GM12875 (cell line): ENCODE measurements around the gene GPR137B.
"Not testable (repeated sequence)": the region's sequence is repeated elsewhere in the genome, so short reads cannot be mapped to it uniquely, and the experiment has no call there.

ENCODE experiments used
- H3K4me3 ChIP-seq: one replicate; pipeline ENCODE4 v1.5.1; 2011; ENCODE audit warnings: low read depth, low read length, control low read depth
- CTCF ChIP-seq: IDR thresholded peaks from 2 replicates; pipeline ENCODE4 v1.5.1; 2011; ENCODE audit warnings: low read depth, mild to moderate bottlenecking, control low read depth, inconsistent platforms, low read length, moderate library complexity, borderline replicate concordance; ENCODE audit not compliant: insufficient read depth

Gene GPR137B, protein sequence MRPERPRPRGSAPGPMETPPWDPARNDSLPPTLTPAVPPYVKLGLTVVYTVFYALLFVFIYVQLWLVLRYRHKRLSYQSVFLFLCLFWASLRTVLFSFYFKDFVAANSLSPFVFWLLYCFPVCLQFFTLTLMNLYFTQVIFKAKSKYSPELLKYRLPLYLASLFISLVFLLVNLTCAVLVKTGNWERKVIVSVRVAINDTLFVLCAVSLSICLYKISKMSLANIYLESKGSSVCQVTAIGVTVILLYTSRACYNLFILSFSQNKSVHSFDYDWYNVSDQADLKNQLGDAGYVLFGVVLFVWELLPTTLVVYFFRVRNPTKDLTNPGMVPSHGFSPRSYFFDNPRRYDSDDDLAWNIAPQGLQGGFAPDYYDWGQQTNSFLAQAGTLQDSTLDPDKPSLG

DNA sequence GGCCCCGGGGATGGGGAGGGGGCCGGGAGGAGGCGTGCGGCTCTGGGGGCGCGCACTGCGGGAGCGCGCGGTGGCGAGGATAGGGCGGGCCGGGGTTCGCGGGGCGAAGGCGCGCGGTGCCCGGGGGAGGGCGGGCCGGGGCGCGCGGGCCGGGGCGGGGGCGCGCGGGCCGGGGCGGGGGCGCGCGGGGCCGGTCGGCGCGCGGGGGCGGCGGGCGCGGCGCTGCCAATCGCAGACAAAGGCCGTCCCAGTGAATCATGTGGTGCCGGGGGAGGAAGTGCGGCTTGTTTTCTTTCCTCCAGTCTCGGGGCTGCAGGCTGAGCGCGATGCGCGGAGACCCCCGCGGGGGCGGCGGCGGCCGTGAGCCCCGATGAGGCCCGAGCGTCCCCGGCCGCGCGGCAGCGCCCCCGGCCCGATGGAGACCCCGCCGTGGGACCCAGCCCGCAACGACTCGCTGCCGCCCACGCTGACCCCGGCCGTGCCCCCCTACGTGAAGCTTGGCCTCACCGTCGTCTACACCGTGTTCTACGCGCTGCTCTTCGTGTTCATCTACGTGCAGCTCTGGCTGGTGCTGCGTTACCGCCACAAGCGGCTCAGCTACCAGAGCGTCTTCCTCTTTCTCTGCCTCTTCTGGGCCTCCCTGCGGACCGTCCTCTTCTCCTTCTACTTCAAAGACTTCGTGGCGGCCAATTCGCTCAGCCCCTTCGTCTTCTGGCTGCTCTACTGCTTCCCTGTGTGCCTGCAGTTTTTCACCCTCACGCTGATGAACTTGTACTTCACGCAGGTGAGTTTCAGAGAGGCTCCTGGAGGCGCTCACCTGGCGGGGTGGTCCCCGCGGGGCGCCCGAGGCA is at the start of gene GPR137B:
GPR137B (plus strand) TSS at position 287 of the 851 bp plus-strand sequence; CDS start at position 371, 84 bp downstream.
- H3K4me3 ChIP-seq: peak within 1 kb of the TSS; percentile 88
- no peak for TF ChIP-seq CTCF

- TF ChIP-seq CTCF: no peak
These were observed 49.4 kb upstream of the GPR137B start for GRCh38 chr1:236092899-236093298.

DNA sequence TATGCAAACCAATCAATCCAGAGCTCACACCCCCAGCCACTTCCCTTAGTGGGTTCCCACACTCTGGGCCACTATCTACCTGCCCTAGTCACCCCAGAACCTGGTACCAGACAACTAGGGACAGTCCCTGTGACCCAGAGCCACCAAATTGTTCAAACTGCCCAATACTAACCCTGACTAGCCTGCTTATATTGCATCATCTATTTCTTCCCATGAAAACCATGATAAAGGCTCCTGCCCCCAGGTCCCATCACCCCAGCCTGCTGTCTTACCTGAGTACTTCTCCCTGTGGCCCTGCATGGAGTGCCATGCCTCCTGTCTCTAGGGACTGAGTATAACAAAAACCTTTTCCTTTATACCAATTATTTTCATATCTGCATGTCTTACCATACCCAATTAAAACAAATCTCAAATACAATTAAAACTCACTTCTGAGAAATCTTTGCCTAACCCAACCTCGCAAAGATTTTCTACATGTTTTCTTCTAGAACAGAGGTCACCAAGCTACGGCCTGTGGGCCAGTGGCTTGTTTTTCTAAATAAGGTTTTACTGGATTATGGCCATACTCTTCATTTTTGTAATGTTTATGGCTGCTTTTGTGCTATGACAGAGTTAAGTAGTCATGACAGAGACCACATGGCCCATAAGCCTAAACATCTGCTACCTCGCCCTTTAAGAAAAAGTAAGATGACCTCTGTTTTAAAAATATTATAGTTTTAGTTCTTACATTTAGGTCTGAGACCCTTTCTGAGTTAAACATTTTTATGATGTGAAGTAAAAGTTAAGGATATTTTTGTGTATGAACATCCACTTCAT is 46.4 kb upstream of the GPR137B start:
- no peak overlapping the region for H3K4me3 ChIP-seq
- no peak for TF ChIP-seq CTCF

More at GRCh38 chr1:236092899-236093298, 49.4 kb upstream of the GPR137B start:
- H3K4me3 ChIP-seq: no peak overlapping the region

DNA sequence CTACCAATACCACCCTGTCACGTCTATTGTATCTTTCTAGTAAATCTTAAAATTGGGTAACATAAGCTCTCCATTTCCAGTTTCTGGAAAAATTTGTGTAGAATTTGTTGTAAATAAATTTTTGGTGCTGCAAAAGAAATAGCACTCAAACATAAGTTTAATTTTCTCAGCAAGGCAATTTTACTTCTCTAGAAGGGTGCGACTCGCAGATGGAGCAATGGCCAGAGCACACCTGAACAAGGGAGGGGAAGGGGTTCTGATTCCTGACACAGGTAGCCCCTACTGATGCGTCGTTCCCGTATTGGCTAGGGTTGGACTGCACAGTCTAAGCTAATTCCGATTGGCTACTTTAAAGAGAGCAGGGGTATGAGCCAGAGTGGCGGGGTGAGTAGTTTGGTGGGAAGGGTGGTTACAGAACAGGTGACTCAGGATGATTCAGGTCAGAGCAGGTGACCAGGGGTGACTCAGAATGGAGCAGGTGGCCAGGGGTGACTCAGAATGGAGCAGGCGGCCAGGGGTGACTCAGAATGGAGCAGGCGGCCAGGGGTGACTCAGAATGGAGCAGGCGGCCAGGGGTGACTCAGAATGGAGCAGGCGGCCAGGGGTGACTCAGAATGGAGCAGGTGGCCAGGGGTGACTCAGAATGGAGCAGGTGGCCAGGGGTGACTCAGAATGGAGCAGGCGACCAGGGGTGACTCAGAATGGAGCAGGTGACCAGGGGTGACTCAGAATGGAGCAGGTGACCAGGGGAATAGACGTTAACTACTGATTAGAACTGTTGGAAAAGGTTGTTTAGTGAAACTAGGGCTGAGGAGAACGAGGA is 45.5 kb upstream of the GPR137B start:
- not testable (repeated sequence) for H3K4me3 ChIP-seq

- H3K4me3 ChIP-seq: no peak overlapping the region
- no peak for TF ChIP-seq CTCF
These were observed 44.1 kb upstream of the GPR137B start for GRCh38 chr1:236098267-236098666.

DNA sequence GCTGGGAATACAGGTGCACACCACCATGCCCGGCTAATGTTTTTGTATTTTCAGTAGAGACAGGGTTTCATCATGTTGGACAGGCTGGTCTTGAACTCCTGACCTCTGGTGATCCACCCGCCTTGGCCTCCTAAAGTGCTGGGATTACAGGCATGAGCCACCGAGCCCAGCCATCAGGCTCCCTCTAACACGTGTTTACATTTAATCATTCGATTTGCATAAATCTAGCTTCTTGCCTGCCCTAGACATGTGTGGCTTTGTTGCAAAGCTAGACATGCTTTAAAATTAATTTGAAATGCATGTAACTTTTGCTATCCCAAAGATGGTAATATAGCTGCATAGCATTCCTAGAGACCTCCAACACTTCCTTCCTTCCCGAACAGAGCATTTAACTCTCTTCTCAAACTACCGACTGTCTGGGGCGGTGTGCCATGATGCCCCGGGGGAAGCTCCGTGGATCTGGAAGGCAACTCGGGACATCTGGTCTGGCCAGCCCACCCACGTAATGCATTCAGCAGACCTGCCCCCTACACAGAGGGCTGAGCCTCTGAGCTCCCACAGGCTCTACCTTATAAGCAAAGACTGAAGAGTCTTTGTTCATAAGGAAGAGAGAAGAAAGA is 42.9 kb upstream of the GPR137B start:
- no peak overlapping the region for H3K4me3 ChIP-seq
- TF ChIP-seq CTCF: no peak
